HepG2 (cell line): ENCODE results near the gene NEIL1. TPM values are rescaled to one million over a fixed set of nuclear protein-coding genes. Genes with fewer than 3 reads are reported as not detected.

Experiments used
- IRF9 ChIP-seq: sonication (generic); formaldehyde crosslinking; IDR thresholded peaks from 2 replicates; pipeline ENCODE4 v1.8.0; 2022; ENCODE audit warnings: missing genetic modification reagents, mild to moderate bottlenecking, borderline replicate concordance
- KAT7 ChIP-seq: IDR thresholded peaks from 2 replicates; pipeline ENCODE4 v1.6.1; 2018; ENCODE audit warnings: borderline replicate concordance, missing compliant biosample characterization
- NCOA1 ChIP-seq: sonication (generic); formaldehyde crosslinking; IDR thresholded peaks from 2 replicates; pipeline ENCODE4 v1.9.0; 2021; ENCODE audit warnings: missing genetic modification reagents
- NFAT5 ChIP-seq: sonication (generic); formaldehyde crosslinking; IDR thresholded peaks from 2 replicates; pipeline ENCODE4 v1.4.0; 2020; ENCODE audit warnings: missing genetic modification reagents
- NRL ChIP-seq: sonication (generic); formaldehyde crosslinking; IDR thresholded peaks from 2 replicates; pipeline ENCODE4 v1.5.0; 2020; ENCODE audit warnings: missing genetic modification reagents, mild to moderate bottlenecking, moderate library complexity, borderline replicate concordance
- ONECUT2 ChIP-seq: sonication (generic); formaldehyde crosslinking; IDR thresholded peaks from 2 replicates; pipeline ENCODE4 v1.4.0; 2020; ENCODE audit warnings: missing genetic modification reagents
- PAXIP1 ChIP-seq: sonication (generic); formaldehyde crosslinking; conservative IDR thresholded peaks from 2 replicates; pipeline ENCODE4 v1.4.0; 2020; ENCODE audit warnings: mild to moderate bottlenecking, missing genetic modification reagents, moderate library complexity
- SAP130 ChIP-seq: IDR thresholded peaks from 2 replicates; pipeline ENCODE4 v1.6.1; 2016; ENCODE audit warnings: low read depth
- TFE3 ChIP-seq: IDR thresholded peaks from 2 replicates; pipeline ENCODE4 v1.6.1; 2016
- ZBTB38 ChIP-seq: sonication (generic); formaldehyde crosslinking; IDR thresholded peaks from 2 replicates; pipeline ENCODE4 v1.5.1; 2020; ENCODE audit warnings: mild to moderate bottlenecking, missing genetic modification reagents
- ZNF160 ChIP-seq: sonication (generic); formaldehyde crosslinking; IDR thresholded peaks from 2 replicates; pipeline ENCODE4 v1.8.0; 2022; ENCODE audit warnings: mild to moderate bottlenecking, inconsistent platforms, missing genetic modification reagents
- ZNF232 ChIP-seq: sonication (generic); formaldehyde crosslinking; IDR thresholded peaks from 2 replicates; pipeline ENCODE4 v1.4.0; 2020; ENCODE audit warnings: missing genetic modification reagents, borderline replicate concordance
- ZNF280D ChIP-seq: sonication (generic); formaldehyde crosslinking; IDR thresholded peaks from 2 replicates; pipeline ENCODE4 v1.5.1; 2020; ENCODE audit warnings: mild to moderate bottlenecking, missing genetic modification reagents
- ZNF776 ChIP-seq: sonication (generic); formaldehyde crosslinking; IDR thresholded peaks from 2 replicates; pipeline ENCODE4 v1.4.0; 2020; ENCODE audit warnings: mild to moderate bottlenecking, missing genetic modification reagents
- ZSCAN21 ChIP-seq: sonication (generic); formaldehyde crosslinking; IDR thresholded peaks from 2 replicates; pipeline ENCODE4 v1.8.0; 2022; ENCODE audit warnings: mild to moderate bottlenecking, missing genetic modification reagents, moderate library complexity, borderline replicate concordance
- polyA plus RNA-seq, 8 experiments: library from polyadenylated mRNA; depleted of rRNA in 3 of 8; stranded (reverse) in 7 of 8; unstranded in 1 of 8; fragments of >200 nt; fragmentation: Illumina TruSeq in 4 of 8; extraction: Trizol in 4 of 8; gene quantifications; 2 replicates each; pipeline versions ENCODE4 v1.2.1 to v1.2.3, GENCODE V29; 2011 to 2016; ENCODE audit warnings: low read depth in 4 of 8, missing spikeins in 1 of 8, mixed read lengths in 1 of 8; ENCODE audit not compliant: insufficient read depth in 1 of 8
- total RNA-seq, 5 experiments: library from RNA; depleted of rRNA; stranded (reverse); fragments of >200 nt; fragmentation: Illumina TruSeq; extraction: Trizol; gene quantifications; 2 replicates each; pipeline ENCODE4 v1.2.3, GENCODE V29; 2016; ENCODE audit warnings: low read depth in 1 of 5

NEIL1 gene
- total and polyA plus RNA-seq, 2 of the 13 experiments (the other 11 are each of a cell fraction or from before 2014, with no cell fraction given), result 10.4 to 15.5 TPM

- no peak for TF ChIP-seq NFAT5 (CRISPR knock-in tag)
- TF ChIP-seq ZNF232 (CRISPR knock-in tag), result no peak; the same call in 1 of the 2 replicates
- no peak for TF ChIP-seq IRF9 (CRISPR knock-in tag)
- no peak for TF ChIP-seq NCOA1 (CRISPR knock-in tag)
- no peak for TF ChIP-seq ZBTB38 (CRISPR knock-in tag)
- no peak for TF ChIP-seq NRL (CRISPR knock-in tag)
- TF ChIP-seq KAT7 (CRISPR knock-in tag), result no peak
- no peak for TF ChIP-seq ZSCAN21 (CRISPR knock-in tag)
- TF ChIP-seq PAXIP1, result no peak
- no peak for TF ChIP-seq ZNF160 (CRISPR knock-in tag)
- TF ChIP-seq ZNF776 (CRISPR knock-in tag), result no peak
- no peak for TF ChIP-seq ZNF280D (CRISPR knock-in tag)
- no peak for TF ChIP-seq SAP130 (CRISPR knock-in tag)
- TF ChIP-seq ONECUT2 (CRISPR knock-in tag), result no peak
- no peak for TF ChIP-seq TFE3
Measured at GRCh38 chr15:75307778-75308390, 39.0 kb upstream of the NEIL1 start (continued).
